Activated naive CD8-positive, alpha-beta T cell treated with anti-CD3 and anti-CD28 coated beads, Interleukin-2, amount 10 ng/mL, durations not matched to agents 7 days and 5 days (primary cell): ENCODE data around the gene OSM. TPM values are rescaled to one million over a fixed set of nuclear protein-coding genes. Genes with fewer than 3 reads are reported as not detected.
A peak's percentile ranks its signal among the peaks of the same experiment; 100 is the strongest.

Source experiments
- ATAC-seq: fragments of 150-1000 bp; cut with Tn5 transposase; one replicate; pipeline ENCODE4 v1.10.0; 2021; ENCODE audit warnings: low read depth, moderate library complexity
- POLR2A ChIA-PET: fragments of 350-600 bp; sonication (Branson Sonifier 250); formaldehyde crosslinking; loops from one replicate; lab custom pipeline; 2021; ENCODE audit warnings: antibody characterized with exemption; lab: Charles Lee
- DNase-seq: peaks from one replicate; pipeline ENCODE4 v3.0.0; 2021
- H3K27ac Mint-ChIP-seq: one replicate; pipeline ENCODE4 v1.8.0; 2022; ENCODE audit warnings: mild to moderate bottlenecking, mixed read lengths
- H3K27me3 Mint-ChIP-seq: one replicate; pipeline ENCODE4 v1.8.0; 2022; ENCODE audit warnings: mild to moderate bottlenecking, moderate library complexity, mixed read lengths
- H3K36me3 Mint-ChIP-seq: one replicate; pipeline ENCODE4 v1.8.0; 2021; ENCODE audit warnings: mild to moderate bottlenecking, mixed read lengths
- H3K4me1 Mint-ChIP-seq: one replicate; pipeline ENCODE4 v1.8.0; 2021; ENCODE audit warnings: mixed read lengths
- H3K4me3 Mint-ChIP-seq: one replicate; pipeline ENCODE4 v1.8.0; 2022; ENCODE audit warnings: mild to moderate bottlenecking, moderate library complexity, mixed read lengths
- H3K9me3 Mint-ChIP-seq: one replicate; pipeline ENCODE4 v1.8.0; 2021; ENCODE audit warnings: mixed read lengths
- total RNA-seq, 2 experiments: library from RNA; stranded (reverse); gene quantifications; one replicate each; pipeline ENCODE4 v1.2.3, GENCODE V29; 2021

The OSM gene
- total RNA-seq, 2 experiments from 2014 or later = 125 to 142 TPM

GRCh38 chr22:30232716-30233218 is 33.9 kb downstream of the OSM start:
- no peak for ATAC-seq
- no peaks in the 10 kb centered on the region for H3K27me3 Mint-ChIP-seq
- POLR2A ChIA-PET = interaction anchor here (0.8 to 1.9 kb wide), 5 partner anchors 8 to 125 kb away, joined by 3 to 9 read pairs (median 5); no protein-coding TSS in a partner anchor
- H3K4me3 Mint-ChIP-seq = no peak overlapping the region
- H3K9me3 Mint-ChIP-seq = peaks cover 2% of the 10 kb centered on the region
- peaks cover 53% of the 10 kb centered on the region for H3K4me1 Mint-ChIP-seq
- H3K27ac Mint-ChIP-seq = no peak overlapping the region
- H3K36me3 Mint-ChIP-seq = peaks cover 4% of the 10 kb centered on the region
- DNase-seq = no peak

GRCh38 chr22:30230787-30231461 is 35.7 kb downstream of the OSM start:
- ATAC-seq = no peak
- Mint-ChIP-seq H3K9me3 (peaks cover 2% of the 10 kb centered on the region), H3K36me3 (peaks cover 2% of the 10 kb centered on the region), H3K27me3 (no peaks in the 10 kb centered on the region), H3K4me1 (peaks cover 53% of the 10 kb centered on the region), H3K27ac (peak overlapping the region; percentile 68), H3K4me3 (no peak overlapping the region)
- no peak for DNase-seq
- POLR2A ChIA-PET = interaction anchor here (0.6 to 1.4 kb wide), 3 partner anchors 9 to 123 kb away, joined by 5 to 8 read pairs (median 5); no protein-coding TSS in a partner anchor

- ATAC-seq (no peak), DNase-seq (no peak)
- POLR2A ChIA-PET = interaction anchor here (0.9 to 1.4 kb wide), 2 partner anchors 8 to 9 kb away, joined by 3 to 8 read pairs; no protein-coding TSS in a partner anchor
- H3K4me3 Mint-ChIP-seq = no peak overlapping the region
- peaks cover 52% of the 10 kb centered on the region for H3K4me1 Mint-ChIP-seq
- peaks cover 2% of the 10 kb centered on the region for H3K36me3 Mint-ChIP-seq
- H3K27ac Mint-ChIP-seq = peak overlapping the region; percentile 68
- H3K9me3 Mint-ChIP-seq = peaks cover 2% of the 10 kb centered on the region
- H3K27me3 Mint-ChIP-seq = no peaks in the 10 kb centered on the region
Observed at GRCh38 chr22:30230330-30230729, 36.3 kb downstream of the OSM start.

- Mint-ChIP-seq H3K27me3 (no peaks in the 10 kb centered on the region), H3K27ac (peak overlapping the region; percentile 74), H3K4me1 (peaks cover 59% of the 10 kb centered on the region)
Observed at GRCh38 chr22:30228509-30229359, 37.9 kb downstream of the OSM start.

GRCh38 chr22:30227438-30228228 is 39.0 kb downstream of the OSM start:
- peaks cover 70% of the 10 kb centered on the region for H3K4me1 Mint-ChIP-seq
- H3K27ac Mint-ChIP-seq = peak overlapping the region; percentile 97
- H3K36me3 Mint-ChIP-seq = peaks cover 5% of the 10 kb centered on the region
- H3K4me3 Mint-ChIP-seq = peak overlapping the region; percentile 58
- no peaks in the 10 kb centered on the region for H3K27me3 Mint-ChIP-seq
- DNase-seq (no peak), ATAC-seq (peak; percentile 62)
- H3K9me3 Mint-ChIP-seq = peaks cover 2% of the 10 kb centered on the region
- POLR2A ChIA-PET = interaction anchor here (0.7 to 9.6 kb wide), 5 partner anchors 14 to 50 kb away, joined by 3 to 219 read pairs (median 4); partner anchors contain the start of gene LIF

More at GRCh38 chr22:30228509-30229359, 37.9 kb downstream of the OSM start:
- POLR2A ChIA-PET = interaction anchor here (0.6 to 9.6 kb wide), 6 partner anchors 13 to 57 kb away, joined by 3 to 219 read pairs (median 4); partner anchors contain the start of gene LIF
- ATAC-seq = no peak
- DNase-seq = no peak
- H3K4me3 Mint-ChIP-seq = no peak overlapping the region
- peaks cover 2% of the 10 kb centered on the region for H3K9me3 Mint-ChIP-seq
- peaks cover 5% of the 10 kb centered on the region for H3K36me3 Mint-ChIP-seq

GRCh38 chr22:30226192-30226832 is 40.3 kb downstream of the OSM start:
- Mint-ChIP-seq H3K4me3 (no peak overlapping the region), H3K9me3 (peaks cover 2% of the 10 kb centered on the region), H3K27me3 (no peaks in the 10 kb centered on the region), H3K27ac (peak overlapping the region; percentile 97), H3K4me1 (peaks cover 77% of the 10 kb centered on the region), H3K36me3 (peaks cover 5% of the 10 kb centered on the region)
- DNase-seq = no peak
- POLR2A ChIA-PET = interaction anchor here (1.0 to 9.6 kb wide), 3 partner anchors 15 to 57 kb away, joined by 4 to 219 read pairs (median 8); partner anchors contain the start of gene LIF
- no peak for ATAC-seq

- no peaks in the 10 kb centered on the region for H3K27me3 Mint-ChIP-seq
- H3K4me1 Mint-ChIP-seq = peaks cover 82% of the 10 kb centered on the region
- H3K27ac Mint-ChIP-seq = peak overlapping the region; percentile 97
Observed at GRCh38 chr22:30225220-30225927, 41.3 kb downstream of the OSM start.

GRCh38 chr22:30224161-30224857 is 42.3 kb downstream of the OSM start:
- ATAC-seq (no peak), DNase-seq (no peak)
- H3K4me3 Mint-ChIP-seq = peak overlapping the region; percentile 23
- H3K27ac Mint-ChIP-seq = peak overlapping the region; percentile 97
- H3K27me3 Mint-ChIP-seq = no peaks in the 10 kb centered on the region
- H3K9me3 Mint-ChIP-seq = no peaks in the 10 kb centered on the region
- H3K36me3 Mint-ChIP-seq = peaks cover 4% of the 10 kb centered on the region
- POLR2A ChIA-PET = interaction anchor here (1.0 to 9.6 kb wide), 3 partner anchors 10 to 38 kb away, joined by 4 to 219 read pairs (median 6); partner anchors contain the start of gene LIF
- peaks cover 91% of the 10 kb centered on the region for H3K4me1 Mint-ChIP-seq

More at GRCh38 chr22:30225220-30225927, 41.3 kb downstream of the OSM start:
- no peaks in the 10 kb centered on the region for H3K9me3 Mint-ChIP-seq
- POLR2A ChIA-PET = interaction anchor here (0.8 to 9.6 kb wide), 4 partner anchors 11 to 40 kb away, joined by 4 to 219 read pairs (median 5); partner anchors contain the start of gene LIF
- H3K4me3 Mint-ChIP-seq = no peak overlapping the region
- ATAC-seq = no peak
- peaks cover 4% of the 10 kb centered on the region for H3K36me3 Mint-ChIP-seq
- no peak for DNase-seq

GRCh38 chr22:30223303-30223702 is 43.3 kb downstream of the OSM start:
- H3K27me3 Mint-ChIP-seq = no peaks in the 10 kb centered on the region
- no peak for ATAC-seq
- no peaks in the 10 kb centered on the region for H3K9me3 Mint-ChIP-seq
- H3K4me1 Mint-ChIP-seq = peaks cover 91% of the 10 kb centered on the region
- peaks cover 4% of the 10 kb centered on the region for H3K36me3 Mint-ChIP-seq
- DNase-seq = no peak
- H3K27ac Mint-ChIP-seq = peak overlapping the region; percentile 97
- POLR2A ChIA-PET = interaction anchor here (9.6 kb wide), 1 partner anchor 18 kb away, joined by 219 read pairs; the partner anchor contains the start of gene LIF
- H3K4me3 Mint-ChIP-seq = peak overlapping the region; percentile 41

- DNase-seq = no peak
Observed at GRCh38 chr22:30222321-30222720, 44.3 kb downstream of the OSM start.

More at GRCh38 chr22:30222321-30222720, 44.3 kb downstream of the OSM start:
- peaks cover 4% of the 10 kb centered on the region for H3K36me3 Mint-ChIP-seq
- peak overlapping the region; percentile 97 for H3K27ac Mint-ChIP-seq
- peak overlapping the region; percentile 21 for H3K4me3 Mint-ChIP-seq
- no peaks in the 10 kb centered on the region for H3K27me3 Mint-ChIP-seq
- H3K9me3 Mint-ChIP-seq = no peaks in the 10 kb centered on the region
- H3K4me1 Mint-ChIP-seq = peaks cover 87% of the 10 kb centered on the region
- POLR2A ChIA-PET = interaction anchor here (0.6 to 9.6 kb wide), 6 partner anchors 19 to 144 kb away, joined by 3 to 219 read pairs (median 31); partner anchors contain the start of gene LIF
- no peak for ATAC-seq
